HG03060 (cell line): ENCODE results near the gene SPTSSB.

ENCODE experiments used
- ATAC-seq: cut with Tn5 transposase; IDR thresholded peaks from one replicate; pipeline ENCODE4 v1.9.1; 2021; ENCODE audit warnings: low read depth, moderate number of reproducible peaks; ENCODE audit not compliant: unreplicated experiment

The SPTSSB gene, protein sequence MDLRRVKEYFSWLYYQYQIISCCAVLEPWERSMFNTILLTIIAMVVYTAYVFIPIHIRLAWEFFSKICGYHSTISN

GRCh38 chr3:161371441-161372320, at the start of gene SPTSSB:
TSS of gene SPTSSB (minus strand) at chr3:161371517. CDS start at chr3:161346323, 25,194 bp downstream.
- no peak for ATAC-seq

- ATAC-seq, result no peak
These were observed 49.4 kb upstream of the SPTSSB start for GRCh38 chr3:161420746-161421145.

DNA sequence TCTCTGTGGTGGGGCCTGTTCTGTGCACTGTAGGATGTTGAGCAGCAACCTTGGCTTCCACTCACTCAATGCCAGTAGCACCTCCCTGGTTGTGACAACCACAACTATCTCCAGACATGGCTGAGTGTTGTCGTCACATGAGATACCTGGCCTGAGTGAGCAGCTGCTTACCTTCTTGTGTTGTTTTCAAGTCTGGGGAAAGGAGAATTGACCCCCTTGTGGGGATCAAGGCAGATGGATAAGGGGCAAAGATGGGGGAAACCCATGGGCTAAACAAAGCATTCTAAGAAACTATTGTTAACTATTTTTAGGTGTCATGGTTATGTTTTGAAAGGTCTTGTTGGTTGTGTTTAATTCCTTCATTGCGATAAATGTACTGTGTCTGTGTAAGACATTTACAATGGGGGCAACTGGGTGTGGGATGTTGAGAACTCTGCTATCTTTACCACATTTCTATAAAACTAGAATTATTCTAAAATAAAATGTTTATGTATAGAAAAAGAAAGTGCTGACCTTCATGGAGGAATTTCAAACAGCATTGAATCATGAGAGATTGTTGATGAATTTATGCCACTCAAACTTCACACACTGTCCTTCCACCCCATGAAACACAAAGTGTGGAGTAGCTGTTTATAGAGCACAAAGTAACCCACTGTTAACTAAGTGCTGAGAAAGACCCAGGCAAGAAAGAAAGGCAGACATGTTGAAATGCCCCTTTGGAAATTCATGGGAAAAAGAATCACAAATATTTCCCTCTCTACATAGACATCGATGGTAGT, 48.4 kb upstream of the SPTSSB start:
- ATAC-seq, result no peak

GRCh38 chr3:161415506-161416231, 44.4 kb upstream of the SPTSSB start:
- ATAC-seq, result no peak

DNA sequence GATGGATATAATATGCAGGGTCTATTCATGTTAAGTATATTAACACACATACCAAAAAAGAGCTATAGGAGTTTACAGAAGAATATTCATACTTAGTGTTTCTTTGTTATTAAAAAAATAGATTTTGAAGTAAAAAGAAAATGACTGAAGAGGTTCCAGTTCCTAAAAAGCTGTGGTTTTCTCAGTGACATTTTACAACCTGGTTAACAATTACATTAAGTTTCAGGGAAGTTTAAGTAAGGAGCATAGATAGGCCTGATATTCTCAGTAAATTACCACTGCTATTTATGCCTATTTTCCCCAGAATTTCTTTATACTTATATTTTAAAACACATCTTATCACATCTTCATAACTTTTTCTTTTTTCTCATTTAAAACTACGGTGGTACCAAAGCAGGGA, 43.6 kb upstream of the SPTSSB start:
- no peak for ATAC-seq

DNA sequence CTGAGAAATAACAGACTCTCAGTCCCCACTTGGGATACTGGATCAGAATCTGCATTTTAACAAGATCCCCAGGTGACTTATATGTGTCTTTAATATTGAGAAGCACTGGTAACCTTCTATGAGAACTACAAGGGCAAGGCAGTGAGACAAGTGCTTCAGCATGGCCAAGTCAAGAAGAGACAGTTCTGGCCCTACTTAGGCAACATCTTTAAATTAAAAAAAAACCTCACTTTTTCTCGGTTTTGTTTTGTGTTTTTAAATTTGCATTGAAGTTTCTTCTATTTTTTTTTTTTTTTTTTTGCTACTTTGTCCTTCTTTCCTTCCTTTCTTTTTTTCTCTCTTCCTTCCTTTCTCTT, 42.5 kb upstream of the SPTSSB start:
- ATAC-seq, result no peak

DNA sequence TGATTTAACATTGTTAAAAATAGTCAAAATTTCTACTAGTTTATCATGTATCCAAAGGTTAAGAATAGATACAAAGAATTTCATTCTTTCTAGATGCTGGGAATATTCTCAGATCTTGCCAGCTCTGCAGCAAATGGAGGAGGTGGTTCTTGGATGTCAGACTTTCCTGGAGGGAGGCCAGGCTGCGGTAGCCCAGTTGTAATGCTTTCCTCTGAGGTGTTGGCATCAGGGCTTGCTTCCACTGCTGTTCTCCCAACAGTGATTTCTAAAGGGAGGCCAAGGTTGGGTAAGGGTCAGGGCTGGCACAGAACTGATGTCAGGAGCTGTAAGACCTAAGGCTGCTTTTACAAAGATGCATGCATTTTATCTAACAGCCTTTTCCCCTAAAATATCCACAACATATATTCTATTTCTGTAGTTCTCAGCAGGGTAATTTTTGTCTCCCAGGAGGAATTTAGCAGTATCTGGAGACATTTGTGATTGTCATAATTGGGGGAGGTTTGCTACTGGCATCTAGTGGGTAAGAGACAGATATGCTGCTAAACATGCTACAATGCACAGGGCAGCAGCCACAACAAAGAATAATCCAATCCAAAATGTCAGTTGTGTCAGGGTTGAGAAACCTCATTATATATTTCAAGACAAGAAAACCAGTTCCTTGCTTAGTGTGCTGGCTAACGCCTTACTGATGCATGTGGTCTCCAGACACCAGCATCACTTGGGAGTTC, 42.0 kb upstream of the SPTSSB start:
- ATAC-seq, result no peak

GRCh38 chr3:161412123-161412522, 40.8 kb upstream of the SPTSSB start:
- ATAC-seq, result no peak

- ATAC-seq, result no peak
These were observed 38.5 kb upstream of the SPTSSB start for GRCh38 chr3:161409858-161410257.

- ATAC-seq, result no peak
These were observed 37.8 kb upstream of the SPTSSB start for GRCh38 chr3:161409069-161409468.

DNA sequence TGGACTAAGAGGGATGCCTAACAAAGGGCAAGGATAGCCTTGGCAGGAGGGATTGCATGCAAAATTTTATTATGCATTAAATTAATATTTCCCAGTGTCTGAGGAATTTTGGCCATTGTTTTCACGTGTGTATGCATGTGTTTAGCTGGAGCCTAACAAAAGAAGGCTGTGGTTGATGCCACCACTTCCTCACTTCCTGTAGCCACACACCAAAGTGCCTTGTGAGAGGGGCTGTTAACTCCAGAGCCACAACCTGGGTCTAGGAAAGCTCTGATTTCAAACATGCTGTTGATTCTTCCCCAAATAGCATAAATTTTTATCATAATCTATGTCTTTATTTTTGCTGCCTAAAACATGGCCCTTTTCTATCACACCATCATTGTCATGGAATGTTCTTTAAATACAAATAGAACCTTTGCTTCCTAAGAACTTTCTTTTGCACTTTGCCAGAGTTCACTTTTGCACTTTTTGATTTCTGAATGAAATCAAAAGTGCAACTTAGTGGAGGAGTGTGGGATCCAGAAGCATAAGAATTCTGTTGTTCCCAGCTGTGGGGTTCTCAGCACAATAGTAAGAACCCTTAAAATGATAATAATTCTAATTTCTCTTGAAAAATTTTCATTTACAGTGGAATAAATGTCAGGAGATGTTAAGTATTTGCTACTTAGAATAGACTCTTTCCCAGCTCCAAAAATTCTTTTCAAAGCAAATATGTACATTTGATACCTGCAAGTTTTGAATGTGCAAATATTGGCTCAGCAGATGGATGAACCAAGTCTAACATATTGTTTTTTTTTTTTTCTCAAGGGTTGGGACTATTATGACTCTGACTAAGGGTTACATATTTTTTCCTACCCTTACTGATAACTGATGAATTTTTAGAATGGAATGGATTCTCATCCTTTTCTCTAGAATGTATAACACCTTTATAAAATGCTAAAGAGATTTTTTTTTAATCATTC, 35.6 kb upstream of the SPTSSB start:
- no peak for ATAC-seq

GRCh38 chr3:161405836-161406235, 34.5 kb upstream of the SPTSSB start:
- ATAC-seq, result no peak

GRCh38 chr3:161405087-161405486, 33.8 kb upstream of the SPTSSB start:
- no peak for ATAC-seq

DNA sequence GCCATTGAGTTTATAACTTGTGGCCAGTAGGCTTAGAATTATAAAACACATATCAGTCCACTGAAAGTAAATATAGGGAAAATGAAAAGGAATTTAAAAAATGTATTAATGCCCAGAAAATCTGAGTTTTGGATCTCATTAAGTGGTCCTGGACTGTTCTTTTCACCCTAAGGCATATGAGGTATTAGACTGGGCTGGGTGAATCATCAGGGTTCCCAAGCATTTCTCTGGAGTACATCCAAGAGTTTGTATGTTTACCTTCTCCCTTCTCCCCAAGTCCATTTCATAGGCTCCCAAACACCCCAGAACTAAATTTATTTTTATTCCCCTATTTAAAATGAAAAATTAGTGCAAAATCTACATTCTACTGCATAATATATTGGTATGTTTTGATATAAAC, 31.9 kb upstream of the SPTSSB start:
- no peak for ATAC-seq

- no peak for ATAC-seq
These were observed 30.1 kb upstream of the SPTSSB start for GRCh38 chr3:161401389-161401788.

DNA sequence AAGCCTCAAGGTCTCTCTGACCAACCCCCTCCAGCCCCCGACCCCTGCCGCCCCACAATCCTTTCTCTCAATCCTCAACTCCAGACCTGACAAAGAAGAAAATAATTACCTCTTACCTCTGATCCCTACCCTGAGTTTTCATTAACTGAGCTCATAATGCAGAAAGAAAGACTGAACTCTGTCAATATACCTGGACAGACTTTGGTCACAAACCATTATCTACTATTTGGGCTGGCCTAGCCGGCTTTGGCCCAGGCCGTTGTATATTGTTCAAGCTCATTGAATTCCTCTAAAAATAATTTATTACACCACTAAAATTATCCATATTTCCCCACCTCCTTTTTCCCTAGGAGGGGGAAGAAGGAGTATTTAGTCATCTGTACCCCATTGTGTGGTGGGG, 29.3 kb upstream of the SPTSSB start:
- ATAC-seq, result no peak

DNA sequence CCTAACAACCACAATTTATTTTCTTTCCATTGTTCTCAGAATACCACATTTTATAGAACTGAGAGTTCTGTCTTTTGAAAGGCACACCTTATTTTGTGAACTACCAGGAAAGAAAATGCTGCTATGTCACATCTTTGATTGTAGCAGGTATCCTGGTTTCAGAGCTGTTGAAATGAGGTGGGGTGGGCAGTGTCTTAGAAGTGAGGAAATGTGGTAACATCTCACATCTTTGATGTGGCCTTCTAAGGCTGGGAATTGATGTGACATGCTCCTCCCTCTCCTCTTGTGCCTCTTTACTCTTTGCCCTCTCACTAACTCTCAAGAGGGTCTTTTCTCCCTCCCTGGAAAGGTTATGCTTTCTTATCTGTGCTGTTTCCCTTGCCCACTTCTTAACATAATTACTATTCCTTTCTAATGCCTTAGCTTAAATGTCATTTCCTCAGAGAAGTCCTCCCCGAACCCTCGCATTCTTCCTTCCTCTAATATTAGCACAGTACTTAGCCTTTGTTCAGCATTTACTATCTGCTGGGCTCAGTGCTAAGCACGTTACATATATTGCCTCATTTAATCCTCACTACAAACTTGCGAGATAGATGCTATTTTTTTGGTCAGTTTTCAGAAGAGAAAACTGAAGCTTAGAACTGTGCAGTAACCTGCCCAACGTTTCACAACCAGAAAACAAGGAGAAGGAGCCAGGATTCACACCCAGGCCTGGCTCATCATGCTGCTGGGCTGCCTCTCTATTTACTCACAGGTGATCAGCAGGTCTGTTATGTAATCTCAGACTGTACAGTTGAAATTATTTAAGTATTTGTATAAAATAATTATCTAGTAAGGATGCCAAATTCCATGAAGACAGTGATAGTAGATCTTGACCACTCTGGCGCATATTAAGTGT, 24.0 kb upstream of the SPTSSB start:
- ATAC-seq, result no peak

GRCh38 chr3:161393803-161394202, 22.5 kb upstream of the SPTSSB start:
- peak; percentile 48 for ATAC-seq
